ELR (cell line): ENCODE data around the gene ADIRF.

Experiments
- DNase-seq: peaks from one replicate; pipeline ENCODE4 v3.0.0-alpha.2; 2015; ENCODE audit warnings: low read depth

Gene ADIRF

GRCh38 chr10:86960863-86961434, 7.3 kb upstream of the ADIRF start:
- no peak for DNase-seq

DNA sequence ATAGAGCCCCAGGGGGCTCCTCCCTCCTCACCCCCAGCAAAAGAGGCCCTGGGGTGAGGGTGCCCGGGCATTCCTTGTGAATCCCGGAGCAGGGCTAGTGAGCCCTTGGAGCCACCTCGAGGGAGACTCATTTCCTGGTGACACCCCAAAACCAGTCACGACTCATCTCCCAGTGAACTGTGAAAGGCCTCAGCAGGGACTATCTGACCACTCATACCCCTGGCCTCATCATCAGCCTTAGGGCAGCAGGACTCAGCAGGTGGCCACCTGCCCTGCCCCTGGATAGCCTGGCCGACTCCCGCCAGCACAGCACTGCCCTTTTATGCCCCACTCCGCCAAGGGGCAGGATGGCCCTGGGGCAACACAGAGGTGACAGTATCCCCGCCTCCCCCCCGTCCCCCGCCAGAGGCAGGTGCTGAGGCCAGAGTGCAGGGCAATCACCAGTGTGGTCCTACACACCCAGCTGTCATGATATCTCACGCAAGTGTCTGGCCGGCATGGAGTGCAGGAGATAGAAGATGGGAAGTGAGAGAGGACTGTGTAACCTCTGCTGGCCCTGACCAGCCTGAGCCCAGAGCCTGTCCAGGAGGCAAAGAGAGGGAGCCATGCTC, 6.7 kb upstream of the ADIRF start:
- peak; percentile 85 for DNase-seq

GRCh38 chr10:86962136-86962980, 5.9 kb upstream of the ADIRF start:
- DNase-seq: no peak

DNA sequence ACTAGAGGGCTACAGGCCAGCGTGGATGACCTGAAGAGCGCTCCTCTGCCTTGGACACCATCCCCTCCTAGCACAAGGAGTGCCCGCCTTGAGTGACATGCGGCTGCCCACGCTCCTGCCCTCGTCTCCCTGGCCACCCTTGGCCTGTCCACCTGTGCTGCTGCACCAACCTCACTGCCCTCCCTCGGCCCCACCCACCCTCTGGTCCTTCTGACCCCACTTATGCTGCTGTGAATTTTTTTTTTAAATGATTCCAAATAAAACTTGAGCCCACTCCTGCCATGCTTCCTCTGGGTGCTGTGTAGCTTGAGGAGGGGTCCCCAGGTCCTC, 5.3 kb upstream of the ADIRF start:
- DNase-seq: no peak

DNA sequence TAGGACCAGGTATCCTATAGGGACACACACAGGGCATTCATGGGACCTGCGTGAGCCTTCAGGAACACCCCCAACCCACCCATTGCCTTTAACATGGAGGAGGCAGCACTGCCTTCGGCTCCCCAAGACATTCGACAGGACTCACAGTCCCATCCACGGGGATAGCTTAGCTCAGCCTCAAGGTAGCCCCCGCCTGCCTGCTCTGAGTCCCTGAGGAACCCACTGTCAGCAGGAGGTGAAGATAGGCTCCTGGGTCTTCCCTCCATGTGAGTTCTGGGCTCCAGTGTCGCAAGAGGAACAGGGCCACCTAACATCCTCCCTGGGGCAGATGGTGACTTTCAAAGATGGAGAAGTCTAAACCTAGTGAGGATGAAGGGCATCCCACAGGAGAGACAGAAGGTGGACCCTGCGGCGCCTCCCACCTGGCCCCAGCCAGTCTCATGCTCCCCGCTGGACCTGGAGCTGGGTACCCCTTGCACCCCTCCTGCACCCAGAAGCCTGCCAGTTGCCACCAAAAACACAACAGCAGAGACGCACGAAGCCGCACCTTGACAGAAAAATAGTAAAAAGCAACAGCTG, 4.9 kb upstream of the ADIRF start:
- no peak for DNase-seq

DNA sequence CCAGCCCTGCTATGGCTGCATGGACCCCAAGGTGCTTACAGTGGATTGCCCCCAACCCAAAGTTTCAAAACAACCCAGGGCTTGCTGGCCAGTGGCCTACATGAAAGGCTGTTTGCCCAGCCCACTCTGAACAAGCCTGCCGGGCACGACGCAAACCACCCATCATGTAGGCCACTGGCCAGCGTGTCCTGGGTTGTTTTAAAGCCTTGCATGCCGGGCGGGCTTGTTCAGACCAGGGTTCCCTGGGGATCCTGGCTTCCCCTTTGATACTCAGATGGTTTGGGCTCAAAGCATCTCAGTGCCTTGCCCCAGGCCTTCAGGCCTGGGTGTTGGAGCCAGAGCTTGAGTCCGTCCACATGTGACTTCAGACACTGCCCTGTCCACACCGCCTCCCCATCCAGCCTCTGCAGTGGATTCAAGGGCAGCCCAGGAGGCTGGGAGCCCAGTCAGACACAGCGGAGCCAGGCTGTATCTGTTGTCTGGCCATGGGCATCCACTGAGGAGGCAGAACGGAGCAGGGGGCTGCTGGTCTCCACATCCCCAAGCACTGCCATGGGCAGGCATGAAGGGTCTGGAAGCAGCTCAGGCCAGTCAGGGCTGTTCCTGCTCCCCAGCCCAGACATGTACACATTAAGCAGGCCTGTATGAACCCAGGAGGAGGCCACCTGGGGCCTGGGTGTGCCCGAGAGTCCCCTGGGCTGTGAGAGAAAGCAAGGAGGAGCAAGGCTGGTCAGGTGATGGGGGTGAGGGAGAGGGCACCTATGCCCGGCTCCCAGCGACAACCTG, 4.0 kb upstream of the ADIRF start:
- DNase-seq: no peak

DNA sequence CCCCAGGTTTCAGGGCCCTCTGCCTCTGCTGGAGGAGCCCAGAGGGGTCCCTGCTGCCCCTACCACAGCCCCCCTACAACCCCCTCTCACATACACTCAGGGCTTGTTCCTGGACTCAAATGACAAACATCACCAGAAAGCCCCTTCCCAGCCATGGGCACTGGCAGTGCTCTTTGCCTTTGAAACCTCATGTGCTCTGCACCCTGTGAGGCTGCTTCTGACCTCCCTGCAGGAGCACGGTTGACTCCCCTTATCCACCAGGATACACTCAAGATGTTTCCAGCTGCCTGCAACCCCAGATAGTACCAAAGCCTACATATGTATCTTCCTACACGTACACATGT, 3.5 kb upstream of the ADIRF start:
- no peak for DNase-seq

GRCh38 chr10:86965986-86966654, 2.2 kb upstream of the ADIRF start:
- no peak for DNase-seq

- no peak for DNase-seq
Observed at GRCh38 chr10:86967481-86967941, 771 bp upstream of the ADIRF start.

- no peak for DNase-seq
Observed at GRCh38 chr10:86968994-86969355, 693 bp downstream of the ADIRF start.

DNA sequence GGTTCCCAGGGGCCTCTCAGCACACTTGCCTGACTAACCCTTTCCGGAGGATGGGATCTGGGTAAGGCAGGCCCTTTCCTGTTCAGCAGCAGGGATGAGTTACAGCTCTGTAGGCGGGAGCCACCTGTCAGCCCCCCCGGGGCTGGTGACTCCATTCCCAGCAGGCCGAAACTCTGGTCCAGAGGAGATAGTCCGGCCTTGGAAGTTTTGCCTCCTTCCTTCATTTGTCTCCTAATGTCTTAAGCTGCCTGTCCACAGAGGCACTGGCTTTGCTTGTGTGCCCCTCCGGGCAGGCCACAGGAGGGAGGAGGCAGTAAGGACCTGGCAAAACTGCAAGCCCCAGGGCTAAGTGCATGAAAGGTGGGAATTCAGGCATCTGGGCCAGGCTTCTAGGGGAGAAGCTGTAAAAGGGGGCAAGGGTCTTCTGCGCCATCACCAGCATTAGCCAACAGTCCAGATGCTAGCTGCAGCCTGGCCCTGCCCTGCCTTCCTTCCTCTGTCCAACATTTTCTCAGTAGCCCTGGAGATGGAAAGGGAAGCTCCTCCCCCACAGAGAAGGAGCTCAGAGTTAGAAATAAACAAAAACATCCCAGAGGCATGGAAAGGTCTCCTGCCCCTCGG, 1.2 kb downstream of the ADIRF start:
- peak; percentile 90 for DNase-seq

DNA sequence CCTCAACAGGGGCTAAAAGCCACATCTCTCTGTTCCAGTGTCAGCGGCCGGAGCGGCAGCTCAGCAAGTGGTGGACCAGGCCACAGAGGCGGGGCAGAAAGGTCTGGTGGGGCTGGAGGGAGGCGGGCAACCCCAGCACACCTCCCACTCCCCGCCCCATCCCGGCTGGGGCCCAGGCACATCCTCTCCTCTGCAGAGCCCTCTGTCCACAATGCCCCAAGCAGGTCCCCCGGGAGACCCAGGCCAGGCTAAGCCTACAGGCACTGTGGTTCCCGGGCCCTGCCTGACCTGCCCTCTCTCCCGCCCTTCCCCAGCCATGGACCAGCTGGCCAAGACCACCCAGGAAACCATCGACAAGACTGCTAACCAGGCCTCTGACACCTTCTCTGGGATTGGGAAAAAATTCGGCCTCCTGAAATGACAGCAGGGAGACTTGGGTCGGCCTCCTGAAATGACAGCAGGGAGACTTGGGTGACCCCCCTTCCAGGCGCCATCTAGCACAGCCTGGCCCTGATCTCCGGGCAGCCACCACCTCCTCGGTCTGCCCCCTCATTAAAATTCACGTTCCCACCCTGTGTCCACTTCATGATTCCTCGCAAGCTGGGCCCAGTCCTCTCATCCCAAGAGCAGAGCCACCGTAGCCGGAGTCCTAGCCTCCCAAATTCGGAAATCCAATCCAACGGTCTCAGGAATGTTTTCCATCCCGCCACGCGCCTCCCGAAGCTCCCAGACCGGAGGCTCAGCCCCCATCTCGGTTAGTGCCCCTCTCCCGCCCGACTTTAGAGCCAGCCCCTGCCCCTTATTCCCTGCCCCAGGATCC, 2.1 kb downstream of the ADIRF start:
- DNase-seq: peak; percentile 85

GRCh38 chr10:86970982-86971231, 2.6 kb downstream of the ADIRF start:
- DNase-seq: no peak

DNA sequence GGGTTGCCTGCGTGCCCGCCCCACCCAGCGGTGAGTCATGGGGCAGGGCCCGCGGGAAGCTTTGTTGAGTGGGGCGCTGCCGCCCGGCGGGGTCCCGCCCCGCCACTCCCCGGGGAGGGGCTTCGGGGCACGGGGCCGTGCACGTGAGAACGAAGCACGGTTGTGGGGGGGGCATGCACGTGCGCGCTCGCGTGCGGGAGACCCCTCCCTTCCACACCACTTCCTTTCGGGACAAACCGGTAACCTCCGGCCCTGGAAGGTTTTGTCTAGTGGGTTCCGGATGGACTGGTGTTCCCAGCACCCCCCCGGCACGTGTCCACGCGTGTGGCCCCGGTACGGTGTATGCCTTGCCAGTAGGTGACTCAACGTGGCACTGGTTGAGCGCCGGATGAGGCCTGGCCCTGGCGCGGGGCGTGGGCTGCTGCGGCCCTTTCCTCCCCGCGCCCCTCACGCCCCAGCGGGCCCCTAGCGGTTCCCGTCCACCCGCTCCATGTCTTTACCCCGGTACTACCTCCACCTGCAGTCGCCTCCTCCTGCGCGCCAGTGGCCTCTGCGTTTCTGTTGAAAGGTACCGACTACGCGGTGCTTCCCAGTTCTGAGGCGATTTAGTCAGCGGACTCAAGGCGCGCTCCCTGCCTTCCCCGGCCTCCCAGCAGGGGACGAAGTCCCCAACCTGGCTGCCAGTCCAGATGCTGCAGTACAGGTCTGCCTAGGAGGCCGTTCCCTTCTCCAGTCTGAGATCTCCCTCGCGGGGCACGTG, 3.1 kb downstream of the ADIRF start:
- DNase-seq: peak; percentile 95

GRCh38 chr10:86972613-86973380, 4.5 kb downstream of the ADIRF start:
- no peak for DNase-seq

- DNase-seq: no peak
Observed at GRCh38 chr10:86974484-86974883, 6.2 kb downstream of the ADIRF start.

DNA sequence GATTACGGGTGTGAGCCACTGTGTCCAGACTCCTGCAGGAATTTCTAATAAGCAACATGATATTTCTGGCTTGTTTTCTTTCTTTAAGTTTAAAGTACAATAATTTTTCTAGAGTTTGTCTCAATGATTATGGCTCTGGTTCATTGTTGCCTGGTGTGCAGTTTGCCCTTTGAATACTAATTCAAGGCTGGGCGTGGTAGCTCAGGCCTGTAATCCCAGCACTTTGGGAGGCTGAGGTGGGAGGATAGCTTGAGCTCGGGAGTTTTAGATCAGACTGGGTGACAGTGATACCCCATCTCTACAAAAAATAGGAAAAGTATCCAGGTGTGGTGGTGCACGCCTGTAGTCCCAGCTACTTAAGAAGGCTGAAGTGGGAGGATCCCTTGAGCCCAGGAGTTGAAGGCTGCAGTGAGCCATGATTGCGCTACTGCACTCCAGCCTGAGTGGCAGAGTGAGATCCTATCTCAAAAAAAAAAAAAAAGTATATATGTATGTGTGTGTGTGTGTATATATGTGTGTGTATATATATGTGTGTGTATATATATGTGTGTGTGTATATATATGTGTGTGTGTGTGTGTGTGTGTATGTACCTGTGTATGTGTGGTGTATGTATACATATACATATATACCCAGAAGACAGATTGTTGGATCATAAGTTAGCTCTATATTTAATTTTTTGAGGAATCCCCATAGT, 8.2 kb downstream of the ADIRF start:
- DNase-seq: no peak

DNA sequence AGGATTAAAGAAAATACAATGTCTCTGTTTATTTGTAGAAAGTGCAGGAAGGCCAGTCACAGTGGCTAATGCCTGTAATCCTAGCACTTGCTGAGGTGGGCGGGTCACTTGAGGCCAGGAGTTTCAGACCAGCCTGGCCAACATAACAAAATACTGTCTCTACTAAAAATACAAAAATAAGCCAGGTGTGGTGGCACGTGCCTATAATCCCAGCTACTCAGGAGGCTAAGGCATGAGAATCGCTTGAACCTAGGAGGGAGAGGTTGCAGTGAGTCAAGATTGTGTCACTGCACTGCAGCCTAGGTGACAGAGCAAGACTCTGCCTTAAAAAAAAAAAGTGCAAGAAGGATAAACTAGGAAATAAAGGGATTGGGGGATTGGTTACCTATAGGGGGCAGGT, 10.2 kb downstream of the ADIRF start:
- DNase-seq: peak; percentile 58
